Pulmonary artery endothelial cell (primary cell): Measurements from ENCODE around the gene RNF225. TPM values are rescaled to one million over a fixed set of nuclear protein-coding genes. Genes with fewer than 3 reads are reported as not detected.
"Not testable (repeated sequence)": the region's sequence is repeated elsewhere in the genome, so short reads cannot be mapped to it uniquely, and the experiment has no call there.

ENCODE experiments used
- DNase-seq: peaks from one replicate; pipeline ENCODE4 v3.0.0-alpha.2; 2011; ENCODE audit warnings: low read depth, low spot score
- total RNA-seq: library from RNA; depleted of rRNA; stranded (reverse); fragments of >200 nt; gene quantifications from 2 replicates; pipeline ENCODE4 v1.2.3, GENCODE V29; 2014

Gene RNF225
- total RNA-seq, 1 donor from 2014 or later: not detected

DNA sequence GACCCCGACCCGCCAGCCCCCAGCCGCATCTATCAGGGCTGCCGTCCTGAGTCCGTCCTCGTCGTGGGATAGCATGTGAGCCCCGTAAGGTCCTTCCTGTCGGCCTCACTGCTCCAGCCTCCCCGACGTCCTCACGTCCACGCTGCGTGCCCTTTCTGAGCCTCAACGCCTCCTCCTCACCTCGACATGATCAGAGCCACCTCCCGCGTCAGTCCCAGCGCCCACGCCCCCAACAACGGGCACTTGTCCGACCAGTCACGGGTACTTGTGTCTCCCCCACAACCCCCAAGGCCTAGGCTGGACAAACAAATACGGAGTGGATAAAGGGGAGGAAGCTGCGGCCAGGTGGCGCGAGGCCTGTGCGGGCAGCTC is 33.6 kb upstream of the RNF225 start:
- peak; percentile 19 for DNase-seq

DNA sequence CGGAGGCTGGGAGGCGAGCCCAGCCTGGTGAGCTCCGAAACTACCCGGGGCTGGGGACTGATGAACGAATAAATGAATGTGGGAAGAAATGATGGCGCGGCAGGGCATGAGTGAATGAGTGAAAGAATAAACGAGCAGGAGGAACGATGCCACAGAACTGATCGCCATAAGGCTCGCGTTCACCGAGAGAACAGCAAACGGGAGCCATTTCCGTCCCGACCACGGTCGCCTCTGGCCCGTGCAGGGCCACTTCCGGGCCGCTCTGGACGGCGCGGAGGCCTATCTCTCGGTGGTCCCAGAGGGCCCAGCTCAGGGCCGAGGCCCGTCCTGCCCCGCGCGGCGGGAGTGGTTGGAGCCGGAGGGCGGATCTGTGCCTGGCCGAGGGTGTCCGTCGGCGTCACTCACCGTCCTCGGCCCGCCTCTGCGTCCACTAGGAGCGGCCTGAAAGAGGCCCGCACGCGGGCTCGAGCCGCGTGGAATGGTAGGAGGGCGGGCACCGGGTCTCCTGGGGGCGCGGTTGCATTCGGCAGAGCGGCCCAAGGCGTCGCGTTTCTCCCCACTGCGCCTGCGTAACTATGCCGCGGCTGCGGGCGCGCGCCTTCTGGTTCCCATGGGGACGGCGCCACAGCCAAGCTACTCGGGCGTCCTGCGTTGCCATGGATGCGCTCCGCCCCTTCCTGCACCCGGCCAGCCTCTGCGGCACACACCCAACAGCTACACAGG is 33.0 kb upstream of the RNF225 start, which contains the start of gene ZNF497:
TSS of gene ZNF497 (minus strand) at position 480 of the 723 bp plus-strand sequence. CDS start 5,116 bp downstream, outside the sequence.
- peak; percentile 83 for DNase-seq

DNA sequence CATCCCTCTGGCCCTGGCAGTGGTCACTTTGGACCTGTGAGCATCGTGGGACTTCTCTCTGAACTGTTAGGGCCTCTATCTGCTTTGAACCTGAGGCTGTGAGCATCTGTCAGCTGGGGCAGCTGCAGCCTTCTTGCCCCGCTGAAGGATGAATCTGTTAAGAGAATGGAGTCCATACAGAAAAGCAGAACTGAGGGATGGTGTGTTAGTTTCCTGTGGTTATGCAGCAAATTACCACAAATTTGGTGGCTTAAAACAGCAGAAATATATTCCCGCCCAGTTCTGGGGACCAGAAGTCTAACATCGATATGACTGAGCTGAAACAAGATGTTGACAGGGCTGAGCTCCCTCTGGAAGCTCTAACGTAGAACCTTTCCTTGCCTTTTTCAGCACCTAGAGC is 31.3 kb upstream of the RNF225 start:
- no peak for DNase-seq

DNA sequence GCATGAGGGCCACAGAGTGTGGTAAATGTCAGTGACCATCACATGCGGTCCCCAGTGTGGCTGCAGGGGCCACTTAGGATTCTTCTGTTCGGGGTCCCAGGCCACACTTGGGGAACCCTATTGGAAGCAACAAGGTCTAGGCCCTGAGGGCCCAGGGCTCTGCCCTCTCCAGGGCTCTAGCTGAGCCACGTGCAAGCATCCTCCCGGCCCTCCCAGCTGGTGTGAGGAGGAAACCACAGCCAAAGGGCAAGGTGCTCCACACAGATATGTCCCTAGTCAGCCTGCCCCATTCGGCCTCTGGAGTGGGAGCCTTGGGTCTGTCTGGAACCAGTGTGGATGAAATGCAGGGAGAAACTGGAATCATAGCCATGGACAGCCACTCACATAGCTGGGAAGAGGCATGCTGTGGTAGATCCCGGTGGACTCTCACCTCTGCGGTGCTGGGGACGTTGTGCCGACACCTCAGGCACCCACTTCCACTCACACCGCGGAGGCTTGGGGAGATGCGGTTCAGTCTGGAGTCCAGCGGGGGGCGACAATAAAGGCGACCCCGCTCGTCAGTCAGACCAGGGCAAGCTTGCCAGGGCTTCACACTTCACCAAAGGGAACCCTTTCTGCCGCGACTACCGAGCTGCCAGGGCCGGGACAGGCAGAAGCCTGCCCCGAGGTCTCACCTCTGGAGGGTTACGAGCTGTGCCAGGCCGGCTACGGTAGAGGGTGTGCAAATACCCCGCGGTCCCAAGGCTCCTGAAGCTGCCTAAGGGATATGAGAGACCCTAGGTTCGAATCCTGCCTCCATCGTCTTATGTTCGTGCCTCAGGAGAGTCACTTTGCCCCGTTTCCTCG is 28.6 kb upstream of the RNF225 start:
- DNase-seq: no peak

DNA sequence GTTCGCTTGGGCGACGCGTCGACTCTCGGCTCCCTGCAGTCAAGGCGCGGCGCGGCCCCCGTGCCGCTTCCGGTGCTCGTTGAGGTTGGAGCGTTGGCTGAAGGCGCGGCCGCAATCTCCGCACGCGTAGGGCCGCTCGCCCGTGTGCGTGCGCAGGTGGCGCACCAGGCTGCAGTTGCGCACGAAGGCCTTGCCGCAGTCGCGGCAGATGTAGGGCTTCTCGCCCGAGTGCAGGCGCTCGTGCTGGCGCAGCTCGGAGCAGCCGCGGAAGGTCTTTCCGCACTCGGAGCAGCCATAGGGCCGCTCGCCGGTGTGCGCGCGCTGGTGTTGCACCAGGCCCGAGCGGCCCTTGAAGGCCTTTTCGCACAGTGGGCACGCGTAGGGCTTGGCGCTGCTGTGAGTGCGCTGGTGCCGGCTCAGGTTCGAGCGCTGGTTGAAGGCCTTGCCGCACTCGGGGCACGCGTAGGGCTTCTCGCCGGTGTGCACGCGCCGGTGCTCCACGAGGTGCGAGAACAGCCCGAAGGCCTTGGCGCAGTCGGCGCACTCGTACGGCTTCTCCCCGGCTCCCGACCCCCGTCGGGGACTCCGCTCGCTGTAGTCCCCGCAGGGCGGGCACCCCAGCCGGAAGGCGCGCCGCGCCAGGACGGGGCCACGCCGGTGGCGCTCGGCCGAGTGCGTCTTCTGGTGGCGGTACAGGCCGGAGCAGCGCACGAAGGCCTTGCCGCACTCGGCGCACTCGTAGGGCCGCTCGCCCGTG is 27.6 kb upstream of the RNF225 start:
- no peak for DNase-seq

DNA sequence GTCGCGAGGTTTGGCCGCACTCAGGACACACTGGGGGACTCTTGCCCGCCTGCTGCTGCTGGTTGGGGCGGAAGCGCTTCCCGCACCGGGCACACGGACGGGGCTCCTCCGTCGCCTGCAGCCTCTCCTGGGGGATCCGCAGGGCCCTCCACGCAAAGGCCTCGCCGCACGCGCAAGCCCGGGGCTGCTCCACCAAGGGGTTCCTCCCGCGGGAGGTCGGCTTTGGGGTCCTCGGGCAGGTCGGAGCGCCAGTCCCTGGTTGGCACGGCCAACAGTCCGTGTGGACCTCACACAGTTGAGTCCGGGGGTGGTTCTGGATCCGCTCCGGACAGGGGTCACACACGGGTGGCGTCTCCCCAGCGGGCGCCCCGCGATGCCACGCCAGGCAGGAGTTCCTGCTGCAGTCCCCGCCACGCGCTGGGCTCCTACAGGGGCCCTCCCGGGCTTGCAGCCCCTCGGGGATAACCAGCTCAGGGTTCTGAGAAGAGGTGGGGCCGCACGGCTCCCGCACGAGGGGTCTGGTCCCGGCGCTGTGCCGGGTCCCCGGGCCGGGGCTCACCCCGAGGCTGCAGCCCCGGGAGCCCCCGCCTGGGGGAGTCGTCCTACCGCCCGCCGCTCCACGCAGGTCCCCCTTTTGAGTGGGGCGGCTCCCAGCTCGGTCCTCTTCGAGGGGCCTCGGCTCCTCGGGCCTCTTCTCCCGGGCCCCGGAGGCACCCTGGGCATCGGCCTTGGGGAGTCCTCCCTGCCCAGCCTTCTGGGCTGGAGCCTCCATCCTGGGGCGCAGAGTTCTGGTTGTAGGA is 26.7 kb upstream of the RNF225 start:
- DNase-seq: no peak

DNA sequence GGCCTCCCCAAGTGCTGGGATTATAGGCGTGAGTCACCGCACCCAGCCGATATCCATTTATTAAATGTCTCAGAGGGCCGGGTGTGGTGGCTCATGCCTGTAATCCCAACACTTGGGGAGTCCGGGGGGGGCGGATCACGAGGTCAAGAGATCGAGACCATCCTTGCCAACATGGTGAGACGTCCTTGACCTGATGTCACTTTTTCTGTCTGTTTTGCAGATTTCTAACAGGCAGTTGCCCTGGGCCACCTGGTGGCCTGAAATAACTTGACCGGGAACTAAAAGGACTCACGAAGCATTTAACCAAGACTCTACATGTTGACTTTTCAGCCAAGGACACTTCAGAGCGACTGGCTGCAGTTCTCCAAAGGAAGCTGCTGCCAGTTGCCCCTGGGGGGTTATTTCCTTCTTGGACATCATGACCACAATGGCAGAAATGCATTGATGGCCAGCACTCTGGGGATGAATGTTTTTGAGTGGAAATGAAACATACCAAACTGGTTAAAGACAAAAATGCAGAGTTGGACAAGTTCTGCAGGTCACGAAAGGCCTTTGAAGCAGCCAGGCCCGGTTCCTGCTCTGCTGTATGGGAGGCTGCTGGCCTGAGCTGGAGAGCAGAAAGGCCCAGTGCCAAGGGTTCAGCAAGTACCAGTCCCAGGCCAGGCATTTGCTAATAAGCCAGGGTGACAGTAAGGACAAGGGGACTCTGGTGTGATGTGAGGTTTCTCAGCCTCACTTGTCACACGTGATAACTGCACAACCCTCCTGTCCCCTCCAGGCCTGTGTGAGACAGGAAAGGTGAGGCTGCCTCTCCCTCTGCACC is 22.9 kb upstream of the RNF225 start:
- no peak for DNase-seq

DNA sequence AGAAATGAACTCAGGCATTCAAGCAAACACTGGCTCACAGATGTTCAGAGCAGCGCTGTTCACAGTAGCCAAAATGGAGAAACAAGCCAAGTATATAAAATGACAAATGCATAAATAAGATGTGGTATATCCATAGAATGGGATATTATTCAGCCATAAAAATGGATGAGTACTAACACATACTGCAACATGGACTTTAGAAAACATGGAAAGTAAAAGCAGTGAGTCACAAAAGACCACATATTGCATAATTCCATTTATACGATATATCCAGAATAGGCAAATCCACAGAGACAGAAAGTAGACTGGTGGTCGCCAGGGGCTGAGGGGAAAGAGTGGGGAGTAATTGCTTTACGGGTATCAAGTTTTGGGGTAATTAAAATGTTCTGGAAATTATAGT is 21.3 kb upstream of the RNF225 start:
- DNase-seq: no peak

DNA sequence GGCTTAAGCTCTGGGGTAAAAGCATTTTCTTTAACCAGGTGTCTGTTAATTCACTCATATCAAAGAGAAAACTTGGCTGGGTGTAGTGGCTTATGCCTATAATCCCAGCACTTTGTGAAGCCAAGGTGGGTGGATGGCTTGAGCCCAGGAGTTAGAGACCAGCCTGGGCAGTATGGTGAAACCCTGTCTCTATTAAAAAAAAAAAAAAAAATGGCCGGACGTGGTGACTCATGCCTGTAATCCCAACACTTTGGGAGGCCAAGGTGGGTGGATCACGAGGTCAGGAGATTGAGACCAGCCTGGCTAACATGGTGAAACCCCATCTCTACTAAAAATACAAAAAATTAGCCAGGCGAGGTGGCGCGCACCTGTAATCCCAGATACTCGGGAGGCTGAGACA is 18.7 kb upstream of the RNF225 start:
- DNase-seq: not testable (repeated sequence)

DNA sequence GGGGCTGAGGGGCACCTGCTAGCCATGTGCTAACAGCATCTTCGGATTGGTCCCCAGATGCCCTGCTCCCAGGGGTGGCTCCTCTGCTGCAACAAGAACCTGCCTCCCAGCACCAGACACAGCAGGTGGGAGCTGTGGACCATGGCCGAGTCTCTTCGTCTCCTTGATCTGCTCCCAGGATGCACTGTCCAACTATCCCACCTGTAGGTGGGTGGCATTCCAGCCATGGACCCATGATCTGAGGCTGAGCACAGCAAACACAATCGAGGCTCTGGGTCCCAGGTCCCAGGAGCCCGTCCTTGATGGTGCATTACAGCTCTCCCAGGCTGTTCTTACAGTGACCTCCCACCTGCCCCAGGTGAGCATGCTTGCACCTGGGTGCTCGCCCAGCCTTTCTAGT is 16.2 kb upstream of the RNF225 start:
- DNase-seq: no peak

DNA sequence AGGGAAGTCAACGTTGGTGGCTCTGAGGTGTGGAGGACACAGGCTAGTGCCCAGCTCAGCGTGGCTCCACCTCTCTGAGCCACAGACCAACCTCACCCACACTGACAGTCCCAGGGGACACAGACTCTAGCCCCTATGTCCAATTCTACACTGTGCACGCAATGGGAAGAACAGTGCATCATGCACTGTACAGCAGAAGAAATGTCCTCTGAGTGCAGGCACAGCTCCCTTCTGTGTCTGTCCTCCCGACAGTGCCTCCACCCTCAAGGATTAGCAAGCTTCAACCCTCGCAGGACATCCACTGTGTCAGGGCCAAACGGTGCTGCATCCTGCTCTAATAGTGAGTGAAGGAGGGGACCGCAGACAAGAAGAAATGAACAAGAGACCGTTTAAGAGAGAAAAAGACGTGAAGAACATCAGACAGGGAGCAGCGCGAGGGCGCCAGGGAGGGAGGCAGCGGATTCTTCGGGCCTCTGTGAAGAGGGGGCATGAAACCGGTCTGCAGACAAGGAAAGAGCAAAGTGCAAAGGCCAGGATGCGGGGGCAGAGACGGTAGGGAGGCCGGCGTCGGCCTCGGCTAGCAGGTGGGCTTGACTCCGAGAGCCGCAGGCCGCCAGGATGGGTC is 15.3 kb upstream of the RNF225 start:
- DNase-seq: no peak

DNA sequence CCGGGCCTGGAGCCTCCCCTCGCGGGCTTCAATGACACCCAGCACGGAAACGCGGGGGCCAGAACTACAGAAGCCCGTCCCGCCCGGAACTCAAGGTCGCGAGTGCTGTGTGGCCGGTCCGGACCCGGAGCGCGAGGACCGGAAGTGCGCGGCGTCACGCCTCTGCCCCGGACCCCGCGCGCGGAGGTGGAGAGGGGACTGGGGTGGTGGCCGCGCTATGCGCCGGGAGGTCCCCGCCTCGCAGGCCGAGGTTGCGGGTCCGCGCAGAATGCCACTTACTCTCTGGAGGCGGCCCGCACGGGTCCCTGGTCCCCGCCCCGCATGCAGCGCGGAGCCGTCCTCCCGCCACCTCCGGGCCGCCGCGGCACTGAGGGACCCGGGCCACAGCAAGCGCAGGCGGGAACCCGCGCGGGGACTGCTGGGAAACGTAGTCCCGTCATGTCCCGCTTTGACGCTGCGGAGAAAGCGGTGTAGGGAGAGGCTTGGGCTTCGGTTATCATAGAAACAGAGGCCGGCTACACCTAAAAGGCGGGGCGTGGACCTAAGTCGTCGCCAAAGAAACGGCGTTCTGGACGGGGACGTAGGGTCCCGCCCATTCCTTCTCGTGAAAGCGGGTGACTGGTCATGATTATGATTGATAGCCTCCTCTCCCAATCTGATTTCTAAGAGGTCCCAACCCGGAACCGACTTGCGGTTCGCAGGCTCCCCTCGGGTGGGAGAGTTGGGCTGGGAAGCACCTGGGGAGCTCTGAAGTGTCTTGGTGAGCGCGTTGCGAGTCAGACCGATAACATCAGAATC is 14.6 kb upstream of the RNF225 start, which contains the start of gene ZNF837:
TSS of gene ZNF837 (minus strand) at position 369 of the 798 bp plus-strand sequence. CDS start 11,698 bp downstream, outside the sequence.
- peak; percentile 100 for DNase-seq

DNA sequence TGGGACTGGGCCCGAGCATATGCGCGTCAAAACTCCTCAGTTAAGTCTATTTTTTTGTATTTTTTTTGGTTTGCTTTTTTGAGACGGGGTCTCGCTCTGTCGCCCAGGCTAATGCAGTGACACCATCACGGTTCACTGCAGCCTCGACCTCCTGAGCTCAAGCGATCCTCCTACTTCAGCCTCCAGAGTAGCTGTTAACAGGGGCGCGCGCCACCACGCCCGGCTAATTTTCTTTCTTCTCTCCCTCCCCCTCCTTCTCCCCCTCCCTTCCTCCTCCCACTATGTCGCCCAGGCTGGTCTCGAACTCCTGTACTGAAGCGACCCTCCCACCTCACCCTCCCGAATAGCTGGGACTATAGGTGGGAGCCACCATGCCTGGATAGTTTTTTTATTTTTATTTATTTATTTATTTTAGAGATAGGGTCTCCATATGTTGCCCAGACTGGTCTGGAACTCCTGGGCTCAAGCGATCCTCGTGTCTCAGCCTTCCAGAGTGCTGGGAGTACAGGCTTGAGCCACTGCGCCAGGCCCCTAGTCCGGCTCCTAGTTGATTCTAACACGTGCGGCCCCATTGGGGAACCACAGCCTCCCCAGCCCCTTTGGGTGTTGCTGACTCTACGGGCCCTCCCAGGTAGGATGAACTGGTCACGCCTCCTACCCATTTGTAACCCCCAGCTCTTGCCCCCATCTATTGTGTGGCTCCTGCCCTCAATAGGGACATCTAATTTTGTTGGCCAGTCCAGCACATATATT is 13.8 kb upstream of the RNF225 start:
- no peak for DNase-seq

DNA sequence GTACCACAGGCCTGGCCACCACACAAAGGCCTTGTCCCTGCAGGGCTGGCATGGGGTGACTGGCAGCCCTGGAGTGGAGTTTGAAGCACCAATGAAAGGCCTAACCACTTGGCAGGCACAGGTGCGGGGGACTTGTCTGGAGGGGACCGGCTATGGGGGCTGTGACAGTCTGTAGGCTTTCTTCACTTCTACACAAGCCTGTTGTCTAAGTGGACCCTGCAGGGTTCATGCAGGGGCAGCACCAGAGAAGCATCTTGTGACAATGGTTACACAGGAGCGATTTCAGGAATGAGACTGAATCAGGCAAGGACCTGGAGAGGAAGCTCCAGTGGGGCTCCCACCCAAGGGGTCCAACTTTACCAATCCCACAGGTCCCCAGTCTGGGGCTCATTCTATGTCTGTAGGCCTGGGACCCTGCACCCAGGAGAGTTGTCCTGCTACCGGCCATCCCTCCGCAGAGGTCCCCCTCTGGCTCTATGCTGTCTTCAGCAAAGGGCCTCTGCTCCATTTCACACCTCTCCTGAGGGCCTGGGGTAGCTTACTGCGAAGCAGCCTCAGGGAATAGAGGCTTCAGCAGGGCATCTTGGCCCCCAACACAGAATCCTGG is 12.4 kb upstream of the RNF225 start:
- no peak for DNase-seq

DNA sequence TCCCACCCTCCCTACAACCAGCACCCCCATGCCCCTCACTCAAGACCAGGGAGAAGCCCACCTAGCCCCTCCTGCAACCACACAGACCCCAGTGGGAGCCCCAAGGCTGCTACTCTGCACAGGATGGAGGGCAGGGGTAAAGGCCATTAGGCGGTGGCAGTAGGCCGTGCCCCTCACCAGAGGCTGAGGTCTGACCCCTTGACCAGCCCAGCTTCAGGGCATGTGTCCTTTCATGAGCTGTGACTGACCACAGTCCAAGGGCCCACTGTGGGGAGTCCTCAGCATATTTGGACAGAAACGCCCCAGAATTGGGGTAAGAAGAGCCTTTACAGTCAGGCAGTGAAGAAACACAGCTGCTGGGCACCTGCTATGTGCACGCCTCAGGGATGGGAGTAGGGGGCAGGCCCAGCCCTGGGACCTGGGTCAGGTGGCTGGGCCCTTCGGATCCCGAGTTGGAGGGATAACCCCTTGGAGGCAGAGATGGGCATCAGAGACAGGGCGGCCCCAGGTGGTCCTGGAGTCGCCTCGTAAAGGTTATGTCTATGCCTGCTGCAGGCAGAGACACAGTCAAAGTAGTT is 10.1 kb upstream of the RNF225 start:
- no peak for DNase-seq

DNA sequence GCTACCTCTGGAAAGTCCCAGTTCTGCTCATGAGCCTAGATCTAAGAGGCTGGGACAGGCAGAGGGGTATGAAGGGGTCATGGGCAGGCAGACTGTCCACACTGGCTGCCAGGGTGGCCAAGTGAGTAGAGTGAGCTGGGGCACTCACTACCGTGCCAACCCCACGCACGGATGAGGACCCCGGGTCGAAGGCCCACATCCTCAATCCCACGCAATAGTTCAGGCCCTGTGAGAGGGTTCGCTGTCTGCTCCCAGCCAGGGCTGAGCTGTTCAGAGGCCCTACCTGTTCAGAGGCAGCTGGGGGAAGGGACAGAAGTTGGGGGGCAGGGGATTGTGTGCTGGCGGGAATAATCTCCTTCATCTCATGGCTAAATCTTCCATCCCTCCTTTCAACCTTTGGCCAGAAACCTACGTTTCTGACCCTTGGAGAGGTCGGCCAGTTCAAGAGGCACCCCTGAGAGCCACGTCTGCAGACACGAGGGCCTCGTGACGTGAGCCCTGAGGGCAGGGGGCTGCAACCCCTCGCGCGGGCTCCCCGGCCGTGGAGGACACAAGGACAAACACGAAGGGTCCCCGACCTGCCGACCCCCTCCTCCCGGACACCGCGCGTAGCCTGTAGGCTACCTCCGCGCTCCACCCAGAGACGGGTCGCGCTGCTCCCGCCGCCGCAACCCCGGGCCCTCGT is 9.4 kb upstream of the RNF225 start:
- no peak for DNase-seq
